HUES6 (cell line): Measurements from ENCODE around the gene NR2C2.

Experiments
- H3K27ac ChIP-seq: 2 replicates; pipeline ENCODE4 v1.7.0; 2013; ENCODE audit warnings: low read depth, mild to moderate bottlenecking, low read length, inconsistent platforms
- H3K27me3 ChIP-seq: 2 replicates; pipeline ENCODE4 v1.6.1; 2013; ENCODE audit warnings: low read length; ENCODE audit not compliant: control insufficient read depth, insufficient read depth
- H3K36me3 ChIP-seq: 2 replicates; pipeline ENCODE4 v1.6.1; 2013; ENCODE audit warnings: low read length; ENCODE audit not compliant: control insufficient read depth, insufficient read depth
- H3K4me1 ChIP-seq: 2 replicates; pipeline ENCODE4 v1.6.1; 2013; ENCODE audit warnings: low read length; ENCODE audit not compliant: control insufficient read depth, insufficient read depth
- H3K4me3 ChIP-seq: 2 replicates; pipeline ENCODE4 v1.5.1; 2013; ENCODE audit warnings: low read depth, low read length
- H3K9ac ChIP-seq: one replicate; pipeline ENCODE4 v1.6.1; 2013; ENCODE audit warnings: mild to moderate bottlenecking, low read length
- H3K9me3 ChIP-seq: 2 replicates; pipeline ENCODE4 v1.6.1; 2013; ENCODE audit warnings: low read depth, low read length; ENCODE audit not compliant: control insufficient read depth, insufficient read depth

The NR2C2 gene

DNA sequence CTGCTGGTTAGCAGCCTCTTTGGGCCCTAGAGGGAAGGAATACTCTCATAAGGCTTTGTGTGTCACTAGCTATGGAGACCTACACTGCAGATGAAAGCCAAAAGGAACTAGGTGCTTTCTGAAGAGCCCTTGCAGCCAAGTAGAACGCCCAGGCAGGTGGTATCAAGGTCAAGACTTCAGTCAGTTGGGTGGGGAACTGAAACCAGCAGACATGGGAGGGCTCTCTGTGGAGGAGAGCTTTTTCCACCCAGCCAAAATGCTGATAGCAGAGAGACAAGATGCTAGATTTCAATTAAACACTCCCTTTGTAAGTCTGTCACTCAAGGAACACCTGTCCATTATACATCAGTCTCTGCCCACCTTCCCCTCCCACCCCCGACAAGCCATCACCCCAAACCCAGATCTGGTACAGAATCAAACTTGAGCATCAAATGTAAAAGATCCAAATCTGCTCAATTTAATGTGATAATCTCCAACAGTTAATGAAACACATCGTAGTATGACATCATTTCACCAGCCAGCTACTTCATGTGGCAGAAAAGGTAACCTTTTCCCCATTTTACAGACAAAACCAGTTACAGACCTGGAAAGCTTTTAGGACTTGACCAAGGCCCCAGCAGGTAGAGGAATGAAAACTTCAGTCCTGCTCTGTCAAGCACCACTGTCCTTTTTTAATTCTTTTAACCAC is 103.2 kb downstream of the NR2C2 start:
- Histone ChIP-seq H3K4me3 (no peak overlapping the region), H3K36me3 (peaks cover 81% of the 10 kb centered on the region), H3K27me3 (no peaks in the 10 kb centered on the region), H3K9me3 (no peaks in the 10 kb centered on the region), H3K27ac (no peak overlapping the region), H3K4me1 (no peaks in the 10 kb centered on the region), H3K9ac (no peak overlapping the region)

- H3K4me3 ChIP-seq: no peak overlapping the region
- no peaks in the 10 kb centered on the region for H3K9me3 ChIP-seq
- peaks cover 75% of the 10 kb centered on the region for H3K36me3 ChIP-seq
- no peak overlapping the region for H3K27ac ChIP-seq
- H3K27me3 ChIP-seq: no peaks in the 10 kb centered on the region
- H3K9ac ChIP-seq: no peak overlapping the region
- no peaks in the 10 kb centered on the region for H3K4me1 ChIP-seq
Observed at GRCh38 chr3:15051531-15051930, 104.1 kb downstream of the NR2C2 start.

GRCh38 chr3:15052335-15053242 is 105.2 kb downstream of the NR2C2 start:
- no peak overlapping the region for H3K4me3 ChIP-seq
- H3K36me3 ChIP-seq: peaks cover 75% of the 10 kb centered on the region
- no peak overlapping the region for H3K27ac ChIP-seq
- no peaks in the 10 kb centered on the region for H3K4me1 ChIP-seq
- no peak overlapping the region for H3K9ac ChIP-seq
- H3K9me3 ChIP-seq: no peaks in the 10 kb centered on the region
- H3K27me3 ChIP-seq: no peaks in the 10 kb centered on the region

GRCh38 chr3:15053541-15053940 is 106.2 kb downstream of the NR2C2 start:
- Histone ChIP-seq H3K4me3 (no peak overlapping the region), H3K27ac (no peak overlapping the region), H3K9ac (no peak overlapping the region), H3K9me3 (no peaks in the 10 kb centered on the region), H3K27me3 (no peaks in the 10 kb centered on the region), H3K4me1 (no peaks in the 10 kb centered on the region), H3K36me3 (peaks cover 72% of the 10 kb centered on the region)

DNA sequence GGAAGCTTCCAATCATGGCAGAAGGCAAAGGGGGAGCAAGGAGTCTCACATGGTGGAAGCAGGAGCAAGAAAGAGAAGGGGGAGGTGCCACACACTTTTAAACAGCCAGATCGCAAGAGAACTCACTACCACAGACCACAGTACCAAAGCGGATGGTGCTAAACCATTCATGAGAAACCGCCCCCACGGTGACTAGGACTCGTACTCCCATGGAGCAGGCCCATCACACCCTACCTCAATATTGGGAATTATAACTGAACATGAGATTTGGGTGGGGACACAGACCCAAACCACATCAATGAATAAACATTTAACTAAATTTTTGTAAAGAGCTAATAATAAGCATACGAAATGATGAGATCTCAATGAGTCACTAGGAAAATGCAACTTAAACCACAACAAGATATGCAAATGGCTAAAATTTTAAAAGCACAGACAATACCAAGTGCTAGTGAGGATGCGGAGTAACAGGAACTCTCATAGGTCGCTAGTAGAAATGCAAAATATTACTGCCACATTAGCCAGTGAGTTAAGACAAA is 107.7 kb downstream of the NR2C2 start:
- Histone ChIP-seq H3K9me3 (no peaks in the 10 kb centered on the region), H3K4me3 (no peak overlapping the region), H3K4me1 (no peaks in the 10 kb centered on the region), H3K27me3 (no peaks in the 10 kb centered on the region), H3K9ac (no peak overlapping the region), H3K27ac (no peak overlapping the region), H3K36me3 (peaks cover 69% of the 10 kb centered on the region)

DNA sequence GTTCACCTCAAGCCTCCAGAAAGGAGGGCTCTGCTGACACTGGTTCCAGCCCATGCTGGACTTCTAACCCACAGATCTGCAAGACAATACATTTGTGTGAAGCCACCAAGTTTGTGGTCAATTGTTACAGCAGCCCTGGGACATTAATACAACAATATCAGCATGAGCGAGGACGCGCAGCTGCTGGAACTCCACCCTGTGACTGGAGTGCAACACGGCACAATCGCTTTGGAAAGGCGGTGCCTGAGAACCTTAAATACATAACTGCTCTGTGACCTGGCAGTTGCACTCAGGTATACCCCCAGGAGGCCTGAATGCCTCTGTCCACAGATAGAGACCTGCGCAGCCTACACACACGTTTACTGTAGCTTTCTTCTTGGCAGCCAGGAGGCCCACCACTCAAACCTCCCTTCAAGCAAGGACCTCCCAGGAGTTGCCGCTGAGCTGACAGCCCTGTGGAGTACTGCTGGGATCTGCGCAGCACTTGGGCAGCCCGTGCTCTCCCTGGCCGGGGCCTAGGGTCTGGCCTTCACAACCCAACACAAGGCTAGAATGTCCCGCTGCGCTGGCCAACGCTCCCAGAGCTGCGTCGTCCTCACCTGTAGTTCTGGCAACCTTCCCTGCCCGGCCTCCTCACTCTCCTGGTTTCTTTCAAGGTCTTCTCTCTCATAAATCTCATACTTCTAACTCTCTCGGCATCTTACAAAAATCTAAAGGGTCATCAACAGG is 109.5 kb downstream of the NR2C2 start:
- H3K27ac ChIP-seq: no peak overlapping the region
- peaks cover 55% of the 10 kb centered on the region for H3K36me3 ChIP-seq
- H3K9ac ChIP-seq: no peak overlapping the region
- H3K27me3 ChIP-seq: no peaks in the 10 kb centered on the region
- no peaks in the 10 kb centered on the region for H3K4me1 ChIP-seq
- H3K4me3 ChIP-seq: no peak overlapping the region
- no peaks in the 10 kb centered on the region for H3K9me3 ChIP-seq

DNA sequence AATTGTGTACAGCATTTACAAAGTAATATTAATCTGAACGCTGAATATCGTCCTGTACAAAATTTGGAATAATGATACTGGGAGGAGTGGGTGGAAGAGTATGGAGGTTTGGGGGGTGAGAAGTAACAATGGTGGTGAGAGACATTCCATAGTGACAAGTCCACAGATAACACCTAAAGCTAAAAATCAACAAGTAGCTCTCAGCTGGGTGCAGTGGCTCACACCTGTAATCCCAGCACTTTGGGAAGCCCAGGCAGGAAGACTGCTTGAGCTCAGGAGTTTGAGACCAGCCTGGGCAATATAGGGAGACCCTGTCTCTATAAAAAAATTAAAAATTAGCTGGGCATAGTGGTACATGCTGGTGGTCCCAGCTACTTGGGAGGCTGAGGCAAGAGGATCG is 112.6 kb downstream of the NR2C2 start:
- peaks cover 44% of the 10 kb centered on the region for H3K36me3 ChIP-seq
- no peaks in the 10 kb centered on the region for H3K27me3 ChIP-seq
- H3K4me3 ChIP-seq: no peak overlapping the region
- H3K9ac ChIP-seq: no peak overlapping the region
- H3K27ac ChIP-seq: no peak overlapping the region
- H3K9me3 ChIP-seq: no peaks in the 10 kb centered on the region; the same call in 1 of the 2 replicates
- peaks cover 13% of the 10 kb centered on the region for H3K4me1 ChIP-seq

GRCh38 chr3:15063238-15063637 is 115.9 kb downstream of the NR2C2 start:
- Histone ChIP-seq H3K36me3 (peaks cover 21% of the 10 kb centered on the region), H3K4me3 (peak overlapping the region; percentile 87; the same call in 1 of the 2 replicates), H3K9me3 (no peaks in the 10 kb centered on the region; the same call in 1 of the 2 replicates), H3K27ac (no peak overlapping the region), H3K9ac (no peak overlapping the region), H3K27me3 (no peaks in the 10 kb centered on the region), H3K4me1 (peaks cover 13% of the 10 kb centered on the region)

DNA sequence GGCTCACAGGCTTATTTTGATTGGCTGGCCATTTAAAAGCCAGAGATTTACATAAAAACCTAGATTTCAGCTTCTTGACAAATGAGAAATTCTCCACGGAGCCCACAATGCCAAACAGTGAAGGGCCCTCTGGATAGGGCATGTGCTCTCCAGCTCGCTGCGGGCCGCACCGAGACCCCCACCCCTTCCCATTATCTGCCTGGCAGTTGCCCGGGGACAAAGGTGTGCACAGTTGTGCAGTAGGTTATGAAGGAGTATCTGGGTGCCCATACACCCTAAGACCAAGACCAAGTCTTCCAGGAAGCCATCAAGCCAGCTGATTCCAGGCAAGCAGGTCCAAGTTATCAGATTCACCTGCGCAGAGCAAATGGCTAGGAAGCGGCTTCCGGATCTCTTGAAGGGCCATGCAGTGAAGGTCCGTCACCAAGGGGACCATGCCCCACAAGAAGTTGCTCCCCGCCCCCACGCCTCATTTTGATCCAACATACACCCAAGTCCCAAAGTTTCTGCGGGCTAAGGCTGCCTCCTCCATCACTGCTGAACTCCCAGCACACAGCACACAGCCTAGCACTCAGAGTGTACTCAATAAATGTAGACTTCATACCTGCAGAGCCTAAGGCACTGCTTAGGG is 116.4 kb downstream of the NR2C2 start:
- H3K4me3 ChIP-seq: peak overlapping the region; percentile 87
- no peaks in the 10 kb centered on the region for H3K27me3 ChIP-seq
- peaks cover 16% of the 10 kb centered on the region for H3K36me3 ChIP-seq
- peak overlapping the region; percentile 98 for H3K9ac ChIP-seq
- no peaks in the 10 kb centered on the region; the same call in 1 of the 2 replicates for H3K9me3 ChIP-seq
- H3K4me1 ChIP-seq: peaks cover 13% of the 10 kb centered on the region
- H3K27ac ChIP-seq: no peak overlapping the region

DNA sequence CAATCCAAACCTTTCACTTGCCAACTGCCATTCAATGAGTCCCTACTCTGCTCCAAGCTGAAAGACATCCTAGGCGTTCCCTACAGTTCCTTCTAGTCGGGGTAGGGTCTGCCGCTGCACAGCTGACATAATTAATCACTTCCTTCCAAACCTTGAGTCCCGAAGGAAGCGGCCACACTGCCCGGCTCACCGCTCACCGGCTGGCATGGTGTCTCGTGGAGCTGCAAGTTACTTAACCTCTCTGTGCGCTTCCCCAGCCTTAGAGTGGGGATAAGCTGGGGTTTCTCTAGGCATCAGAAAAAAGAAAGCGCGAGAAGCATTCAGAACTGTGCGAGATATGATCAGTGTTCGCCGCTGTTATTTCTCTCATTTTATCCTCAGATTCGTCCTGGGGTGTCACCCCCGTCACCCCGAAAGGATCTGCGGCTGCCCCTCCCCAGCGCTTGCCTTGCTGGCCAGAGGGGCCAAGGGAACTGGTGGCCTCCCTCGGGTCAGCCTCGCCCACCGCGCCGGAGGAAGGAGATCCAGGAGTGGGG is 117.0 kb downstream of the NR2C2 start:
- peaks cover 13% of the 10 kb centered on the region for H3K4me1 ChIP-seq
- peak overlapping the region; percentile 98 for H3K9ac ChIP-seq
- peak overlapping the region; percentile 87 for H3K4me3 ChIP-seq
- H3K9me3 ChIP-seq: no peaks in the 10 kb centered on the region; the same call in 1 of the 2 replicates
- H3K27me3 ChIP-seq: no peaks in the 10 kb centered on the region
- peaks cover 10% of the 10 kb centered on the region for H3K36me3 ChIP-seq
- peak overlapping the region; percentile 85 for H3K27ac ChIP-seq
